ENCODE measurements around the gene NPW. TPM values are rescaled to one million over a fixed set of nuclear protein-coding genes. Genes with fewer than 3 reads are reported as not detected.
A peak's percentile ranks its signal among the peaks of the same experiment; 100 is the strongest.

The NPW gene
- total and polyA plus RNA-seq, 12 donors, result 0.50 to 3.9 (median 1.2) TPM; not detected in 6

- Histone ChIP-seq H3K36me3 (replicated peaks in 1 of 2) (no peaks in the 10 kb centered on the region), H3K27ac (peak overlapping the region in 3 of 5 donors; percentile 40 to 90 (median 78)), H3K4me3 (no peak overlapping the region), H3K9me3 (replicated peaks in 1 of 3) (no peaks in the 10 kb centered on the region), H3K4me1 (replicated peaks in 1 of 2) (peaks cover 5 to 54% of the 10 kb centered on the region in 2 donors), H3K27me3 (no peaks in the 10 kb centered on the region)
- intact Hi-C loops (cut with DNase I), result no loop called here
- WGBS, 4 donors, result 46 to 74% (median 70%) methylated on average over 14 to 41 of the region's 41 CpGs
- no peak for DNase-seq
- TF ChIP-seq POLR2A (IDR thresholded peaks at IDR 0.05), result no peak
- TF ChIP-seq, protein P1, sequence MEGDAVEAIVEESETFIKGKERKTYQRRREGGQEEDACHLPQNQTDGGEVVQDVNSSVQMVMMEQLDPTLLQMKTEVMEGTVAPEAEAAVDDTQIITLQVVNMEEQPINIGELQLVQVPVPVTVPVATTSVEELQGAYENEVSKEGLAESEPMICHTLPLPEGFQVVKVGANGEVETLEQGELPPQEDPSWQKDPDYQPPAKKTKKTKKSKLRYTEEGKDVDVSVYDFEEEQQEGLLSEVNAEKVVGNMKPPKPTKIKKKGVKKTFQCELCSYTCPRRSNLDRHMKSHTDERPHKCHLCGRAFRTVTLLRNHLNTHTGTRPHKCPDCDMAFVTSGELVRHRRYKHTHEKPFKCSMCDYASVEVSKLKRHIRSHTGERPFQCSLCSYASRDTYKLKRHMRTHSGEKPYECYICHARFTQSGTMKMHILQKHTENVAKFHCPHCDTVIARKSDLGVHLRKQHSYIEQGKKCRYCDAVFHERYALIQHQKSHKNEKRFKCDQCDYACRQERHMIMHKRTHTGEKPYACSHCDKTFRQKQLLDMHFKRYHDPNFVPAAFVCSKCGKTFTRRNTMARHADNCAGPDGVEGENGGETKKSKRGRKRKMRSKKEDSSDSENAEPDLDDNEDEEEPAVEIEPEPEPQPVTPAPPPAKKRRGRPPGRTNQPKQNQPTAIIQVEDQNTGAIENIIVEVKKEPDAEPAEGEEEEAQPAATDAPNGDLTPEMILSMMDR (IDR thresholded peaks at IDR 0.05), result no peak
Observed at GRCh38 chr16:2038382-2039231, 19.0 kb downstream of the NPW start.

DNA sequence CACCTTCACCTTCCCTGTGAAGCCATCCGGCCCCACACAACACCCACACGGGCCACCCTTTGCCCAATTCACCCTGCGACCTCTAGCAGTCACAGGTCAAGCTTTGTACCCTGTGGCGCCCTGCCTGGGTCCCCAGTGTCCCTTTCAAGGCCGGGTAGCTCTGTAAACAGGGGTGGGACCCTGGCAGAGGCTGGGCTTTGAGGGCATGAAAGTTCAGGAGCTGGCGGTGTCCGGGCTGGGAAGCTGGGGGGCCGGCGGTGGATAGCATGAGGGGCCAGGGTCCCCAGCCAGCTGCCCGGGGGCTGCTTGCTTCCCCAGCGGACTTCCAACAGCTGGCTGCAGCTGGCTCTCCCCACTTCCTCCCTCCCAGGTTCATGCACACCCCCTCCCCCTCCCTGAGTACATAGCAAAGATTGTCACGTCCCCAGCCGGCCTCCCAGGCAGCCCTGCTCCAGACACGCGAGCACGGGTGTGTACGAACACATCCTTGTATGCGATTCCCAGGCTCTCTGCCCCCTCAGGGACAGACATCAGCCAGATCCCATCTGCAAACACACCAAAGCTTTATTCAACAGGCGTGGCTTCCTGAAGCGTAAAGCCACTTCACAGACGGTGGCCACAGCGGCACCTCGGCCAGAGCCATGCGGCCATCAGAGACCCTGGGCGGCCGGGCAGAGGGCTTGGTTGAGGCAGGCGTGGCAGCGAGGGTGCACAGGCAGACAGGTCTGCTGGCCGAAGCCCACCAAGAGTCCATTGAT lies 19.9 kb downstream of the NPW start:
- 57 to 66% (median 59%) methylated on average over 19 to 29 of the region's 29 CpGs for WGBS, 4 donors

GRCh38 chr16:2040041-2040786 lies 20.6 kb downstream of the NPW start:
- intact Hi-C loops (cut with DNase I), result no loop called here
- Histone ChIP-seq H3K4me3 (no peak overlapping the region), H3K4me1 (replicated peaks in 1 of 2) (peaks cover 0 to 42% of the 10 kb centered on the region in 2 donors), H3K9me3 (replicated peaks in 1 of 3) (no peaks in the 10 kb centered on the region), H3K27me3 (no peaks in the 10 kb centered on the region), H3K27ac (peak overlapping the region in 2 of 5 donors; percentile 78 to 90), H3K36me3 (replicated peaks in 1 of 2) (no peaks in the 10 kb centered on the region)
- DNase-seq, result no peak
- WGBS, 4 donors, result 82 to 86% (median 85%) methylated on average over 12 to 24 of the region's 24 CpGs
- TF ChIP-seq, protein P1 (IDR thresholded peaks at IDR 0.05), result no peak
- no peak for TF ChIP-seq POLR2A (IDR thresholded peaks at IDR 0.05)

More for the DNA sequence above, 19.9 kb downstream of the NPW start:
- DNase-seq, result peak in 6 of 7 donors; percentile 40 to 84 (median 64)
- TF ChIP-seq, protein P1 (IDR thresholded peaks at IDR 0.05), result no peak
- TF ChIP-seq POLR2A (IDR thresholded peaks at IDR 0.05), result no peak
- Histone ChIP-seq H3K27me3 (no peaks in the 10 kb centered on the region), H3K27ac (peak overlapping the region in 3 of 5 donors; percentile 40 to 90 (median 78)), H3K4me3 (no peak overlapping the region), H3K36me3 (replicated peaks in 1 of 2) (no peaks in the 10 kb centered on the region), H3K4me1 (replicated peaks in 1 of 2) (peaks cover 0 to 48% of the 10 kb centered on the region in 2 donors), H3K9me3 (replicated peaks in 1 of 3) (no peaks in the 10 kb centered on the region)
- intact Hi-C loops (cut with DNase I), result no loop called here

Data from adrenal gland (tissue), 12 donors.